Forelimb muscle (tissue), 1 donor: ENCODE data around the gene ANKS1B. TPM values are rescaled to one million over a fixed set of nuclear protein-coding genes. Genes with fewer than 3 reads are reported as not detected.
A peak's percentile ranks its signal among the peaks of the same experiment; 100 is the strongest.

Experiments used
- DNase-seq: peaks from one replicate; pipeline ENCODE4 v3.0.0-alpha.2; 2013; ENCODE audit warnings: low read depth
- polyA plus RNA-seq: library from polyadenylated mRNA; unstranded; fragments of 120-200 nt; gene quantifications from one replicate; pipeline ENCODE4 v1.2.1, GENCODE V29; 2013; ENCODE audit not compliant: insufficient read length

ANKS1B gene
- polyA plus RNA-seq, 1 donor: 2.3 TPM

DNA sequence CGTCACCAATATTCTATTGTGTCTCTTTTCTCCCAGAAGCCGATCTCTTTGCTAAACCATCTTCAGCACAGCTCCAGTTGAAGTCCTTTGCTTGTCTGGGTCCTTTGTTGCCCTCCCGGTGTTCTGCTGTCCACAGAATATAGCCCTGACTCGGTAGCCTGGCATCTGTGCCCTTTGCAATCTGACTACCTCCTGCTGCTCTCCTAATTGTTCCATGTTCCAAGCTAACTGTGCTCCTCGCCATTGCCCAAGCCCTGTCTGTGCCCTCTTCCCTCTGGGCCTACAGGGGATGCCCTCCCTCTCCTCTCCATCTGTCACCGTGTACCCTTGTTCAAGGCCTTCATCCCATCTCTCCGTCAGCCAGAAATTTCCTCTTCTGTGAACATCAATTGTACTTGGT, 1033.3 kb downstream of the ANKS1B start:
- DNase-seq: no peak

DNA sequence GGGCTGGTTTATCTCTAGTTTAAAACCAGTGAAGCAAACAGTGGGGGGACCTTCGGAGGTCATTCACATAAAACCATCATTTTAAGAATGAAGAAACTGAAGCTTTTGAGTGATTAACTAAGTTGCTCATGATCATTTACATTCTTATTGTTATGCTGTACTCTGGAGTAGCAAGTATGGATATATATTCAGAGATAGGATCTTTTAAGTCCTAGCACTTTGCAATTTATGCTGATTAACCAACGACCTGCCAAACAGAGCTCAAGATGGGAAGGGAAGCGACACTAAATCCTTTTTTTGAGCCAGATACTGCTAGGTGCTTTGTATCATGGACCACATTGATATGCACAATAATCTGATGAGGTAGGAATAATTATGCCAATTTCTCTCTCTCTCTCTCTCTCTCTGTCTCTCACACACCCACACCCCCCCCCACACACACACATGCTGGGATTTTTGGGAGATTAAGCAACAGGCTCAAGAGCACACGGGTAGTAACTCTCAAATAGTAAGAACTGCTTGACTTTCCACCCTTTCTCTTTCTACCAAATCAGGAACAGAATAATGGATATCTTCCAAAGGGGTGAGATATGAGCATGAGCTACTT, 1036.3 kb downstream of the ANKS1B start:
- DNase-seq: no peak

DNA sequence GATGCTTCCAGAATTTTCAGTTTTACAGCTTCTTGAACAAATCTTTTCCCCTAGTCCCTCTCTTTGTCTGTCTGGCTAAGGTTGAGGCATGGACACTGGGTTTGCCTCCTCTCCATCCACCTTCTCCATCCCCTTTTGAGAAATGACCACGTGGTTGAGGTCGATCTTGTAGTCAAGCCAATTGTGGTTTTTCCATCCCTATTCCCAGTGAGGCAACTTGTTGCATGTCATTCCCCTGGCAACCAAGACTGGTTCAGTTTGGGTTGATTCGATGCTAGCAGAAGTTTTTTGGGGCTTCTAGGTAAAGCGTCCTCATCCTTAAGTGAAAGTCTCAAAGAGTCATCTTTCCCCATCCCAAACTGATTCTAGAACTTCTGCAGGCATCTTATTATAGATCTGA, 1038.9 kb downstream of the ANKS1B start:
- DNase-seq: no peak

DNA sequence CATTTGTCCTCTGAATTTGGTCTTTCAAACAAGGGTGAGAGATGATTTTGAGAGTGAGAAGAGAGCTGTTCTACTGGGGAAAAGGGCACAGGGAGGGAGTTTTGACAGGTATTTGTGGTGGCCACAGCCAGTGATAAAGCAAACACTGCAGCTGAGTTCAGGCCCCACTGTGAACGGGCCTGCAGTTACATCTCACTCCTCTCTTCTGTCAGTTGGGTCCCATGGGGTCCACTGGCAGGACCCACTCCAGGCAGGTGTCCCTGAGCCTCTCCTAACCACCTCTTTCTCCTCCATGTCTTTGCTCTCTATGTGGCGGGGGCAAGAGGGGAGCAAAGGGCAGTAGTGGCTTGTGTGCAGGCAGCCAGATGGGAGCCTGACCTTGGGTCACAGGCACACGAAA, 1044.8 kb downstream of the ANKS1B start:
- DNase-seq: no peak

DNA sequence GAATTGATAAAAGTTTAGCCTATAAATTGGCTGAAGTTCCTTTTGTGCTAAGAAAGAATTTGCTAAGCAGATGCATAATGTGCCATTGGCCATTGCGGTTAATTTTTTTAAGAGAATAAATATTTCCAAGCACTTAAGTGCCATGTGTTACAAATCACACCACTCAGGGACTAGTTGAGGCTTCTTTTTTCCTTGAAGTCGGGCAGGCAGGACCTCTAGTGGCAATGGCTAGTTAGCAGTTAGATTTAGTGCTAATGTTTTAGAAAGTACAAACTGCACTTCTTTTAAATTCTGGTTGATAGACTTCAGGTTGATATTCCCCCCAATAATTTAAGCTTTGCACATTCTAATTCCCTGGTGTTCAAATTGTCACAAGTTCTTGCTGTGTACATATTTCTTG, 1045.4 kb downstream of the ANKS1B start:
- DNase-seq: peak; percentile 1

DNA sequence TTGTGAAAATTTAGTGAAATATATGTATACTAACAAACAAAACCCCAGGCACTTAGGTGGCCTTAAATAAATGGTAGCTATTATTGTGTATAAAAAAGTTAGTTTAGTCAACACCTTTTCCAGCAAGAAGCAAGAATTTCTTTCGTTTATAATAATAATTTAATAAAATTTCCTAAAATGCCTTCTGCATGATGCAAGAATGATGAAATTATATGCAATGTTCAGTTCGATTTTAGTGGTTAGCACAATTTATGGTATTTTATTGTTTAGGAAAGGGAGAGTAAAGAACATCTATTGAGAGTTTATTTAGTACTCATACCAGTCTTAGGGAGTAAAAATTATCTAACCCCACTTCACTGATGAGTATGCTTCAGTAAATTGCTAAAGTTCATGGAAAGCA, 1048.9 kb downstream of the ANKS1B start:
- DNase-seq: no peak

DNA sequence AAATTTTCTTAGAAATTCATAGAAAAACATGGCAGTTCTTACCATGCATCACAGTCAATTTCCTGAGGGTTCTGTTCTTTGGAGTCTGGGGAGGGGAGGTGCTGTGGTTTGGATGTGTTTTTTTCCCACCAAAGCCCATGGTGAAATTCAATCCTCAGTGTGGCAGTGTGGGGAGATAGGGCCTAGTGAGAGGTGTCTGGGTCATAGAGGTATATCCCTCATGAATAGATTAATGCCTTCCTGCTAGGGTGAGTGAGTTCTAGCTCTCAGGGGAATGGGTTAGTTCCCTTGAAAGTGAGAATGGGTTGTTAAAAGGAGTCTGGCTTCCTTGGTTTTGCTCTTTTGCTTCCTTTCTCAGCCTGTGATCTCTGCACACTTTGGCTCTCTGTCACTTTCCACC, 1061.9 kb downstream of the ANKS1B start:
- no peak for DNase-seq

DNA sequence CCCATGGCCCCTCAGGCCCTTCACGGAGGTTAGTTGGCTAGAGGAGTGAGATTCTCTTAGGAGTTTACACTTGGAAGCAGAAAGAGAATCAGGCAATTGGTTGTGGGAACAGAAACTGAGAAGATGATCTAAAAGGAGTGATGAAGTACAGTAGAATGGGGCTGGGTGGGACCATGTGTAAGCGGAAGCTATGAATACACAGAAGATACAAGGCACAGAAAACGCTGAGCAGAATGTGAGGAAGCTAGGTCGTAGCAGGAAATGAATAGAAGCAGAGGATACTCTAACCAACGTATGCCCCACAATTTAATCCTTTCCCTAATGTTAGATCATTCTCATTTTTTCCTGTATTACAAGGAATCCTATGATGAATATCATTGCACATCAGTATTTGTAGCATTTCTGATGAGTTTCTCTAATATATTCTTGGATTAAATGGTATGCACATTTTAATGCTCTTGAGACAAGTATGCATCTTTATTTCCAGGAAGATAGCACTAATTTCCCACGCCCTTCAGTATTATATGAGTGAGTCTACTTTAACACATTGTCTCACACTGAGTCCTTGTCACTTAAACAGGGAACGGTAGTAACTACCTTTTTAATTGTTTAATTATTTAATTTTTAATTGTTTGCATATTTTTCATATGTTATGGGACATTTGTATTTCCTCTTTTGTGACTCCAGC, 1066.4 kb downstream of the ANKS1B start:
- no peak for DNase-seq

DNA sequence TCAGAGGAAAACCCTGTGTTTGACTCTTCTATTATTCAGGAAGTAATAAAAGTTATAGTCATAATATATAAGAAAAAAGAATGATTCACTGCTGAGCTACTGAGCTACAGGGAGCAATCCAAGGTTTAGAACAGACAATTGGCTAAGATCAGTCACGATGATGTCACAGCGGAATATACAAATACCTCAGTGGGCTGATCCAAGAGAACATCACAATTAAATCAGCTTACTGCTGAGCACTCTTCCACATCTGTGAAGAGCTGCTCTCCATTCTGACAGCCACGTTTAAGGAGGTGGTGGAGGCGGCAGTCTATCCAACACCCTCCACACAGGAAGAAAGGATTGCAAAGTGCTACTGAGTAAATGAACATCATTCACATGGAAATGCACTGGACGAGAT, 1068.6 kb downstream of the ANKS1B start:
- DNase-seq: no peak

DNA sequence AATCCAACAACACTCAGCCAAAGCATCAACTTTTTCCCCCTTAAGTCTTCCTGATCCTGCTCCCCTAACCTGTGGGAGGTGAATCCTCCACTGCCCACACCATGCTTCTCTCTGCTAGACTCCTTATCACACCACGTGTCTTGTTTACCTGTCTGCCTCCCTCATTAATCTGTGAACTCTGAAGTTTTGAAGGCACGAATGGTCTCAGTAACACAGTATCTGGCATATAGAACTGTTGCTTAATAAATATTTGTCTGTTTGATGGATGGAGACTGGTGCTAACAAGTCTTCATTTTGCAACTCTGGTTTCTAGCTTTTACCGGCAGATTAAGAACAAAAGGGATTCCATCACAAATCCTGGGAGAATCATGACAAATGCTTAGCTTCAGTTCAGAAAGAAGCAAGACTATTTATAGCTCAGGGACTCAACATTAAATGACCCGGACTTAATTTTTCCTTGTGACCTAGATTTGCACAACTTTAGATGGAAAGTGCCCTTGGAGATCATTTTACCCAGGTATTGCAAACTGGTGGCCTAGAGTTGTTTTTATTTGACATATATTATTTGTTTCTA, 1072.2 kb downstream of the ANKS1B start:
- DNase-seq: no peak

DNA sequence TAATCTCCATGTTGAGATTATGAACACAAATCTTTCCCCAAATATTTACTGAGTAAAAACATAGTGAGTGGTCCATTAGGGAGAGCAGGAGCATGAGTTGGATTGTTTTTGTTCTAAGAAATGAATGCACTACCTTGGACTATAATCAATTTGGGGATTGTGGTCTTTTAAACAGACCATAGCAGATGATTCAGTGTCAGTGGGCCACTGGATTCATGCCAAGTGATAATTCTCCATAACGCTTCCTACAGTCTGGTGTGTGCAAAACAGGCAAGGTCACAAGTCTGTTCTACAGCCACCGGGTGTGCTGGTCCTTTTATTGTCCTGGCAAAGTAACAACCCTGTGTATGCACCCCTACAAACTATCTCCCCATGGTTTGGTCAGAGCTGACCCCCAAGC, 1073.3 kb downstream of the ANKS1B start:
- no peak for DNase-seq

DNA sequence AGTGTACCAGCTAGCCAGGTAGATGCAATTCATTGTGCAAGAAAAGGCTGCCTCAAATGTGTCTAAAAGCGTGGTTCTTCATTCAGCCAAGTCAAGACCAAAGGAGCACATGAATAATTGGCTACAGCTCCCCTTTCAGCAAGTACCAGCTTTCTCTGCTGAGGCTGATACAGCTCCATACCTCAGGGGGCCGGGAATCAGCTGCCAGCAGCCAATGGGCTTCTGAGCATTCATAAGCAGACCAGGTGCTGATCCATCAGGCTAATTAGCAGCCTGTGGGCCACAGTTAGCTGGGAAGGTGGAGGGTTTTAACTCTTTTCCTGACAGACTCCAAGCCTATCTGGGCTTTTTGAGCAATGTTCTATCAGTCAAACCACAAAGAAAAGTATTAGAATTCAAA, 1075.0 kb downstream of the ANKS1B start:
- no peak for DNase-seq

DNA sequence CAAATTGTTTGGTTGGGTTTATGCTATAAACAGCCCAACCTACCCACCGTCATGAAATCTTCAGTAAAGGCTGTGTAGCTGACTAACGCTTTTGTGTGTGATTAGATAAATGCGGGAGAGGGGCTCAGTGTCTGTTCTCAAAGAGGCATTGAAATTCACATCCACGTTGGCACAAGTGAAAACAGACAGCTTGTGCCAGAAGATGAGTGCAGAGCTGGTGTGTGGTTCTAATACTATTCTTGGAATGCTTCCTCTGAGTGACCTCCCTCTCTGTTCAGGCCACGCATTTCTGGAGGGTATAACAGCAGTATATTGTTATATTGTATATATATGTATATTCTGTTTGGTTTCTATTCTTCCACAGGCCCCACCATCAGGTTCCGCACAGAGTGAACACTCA, 1075.9 kb downstream of the ANKS1B start:
- no peak for DNase-seq

DNA sequence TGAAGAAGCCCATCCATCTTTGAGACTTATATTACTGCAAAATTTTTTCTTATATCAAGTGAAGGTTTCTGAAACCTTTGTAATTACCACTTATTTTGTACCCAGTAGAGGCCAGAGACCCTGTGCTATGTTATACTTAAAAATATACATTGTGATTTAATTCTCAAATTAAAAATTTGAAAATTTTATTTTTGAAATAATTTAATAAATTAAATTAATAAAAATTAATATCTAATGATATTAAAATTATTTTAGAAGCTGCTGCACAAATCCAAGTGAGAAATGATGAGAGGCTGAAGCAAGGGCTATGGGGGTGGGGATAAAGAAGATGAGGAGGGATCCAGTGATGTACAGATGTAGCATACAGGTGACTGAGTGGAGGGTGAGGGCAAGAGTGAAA, 1080.9 kb downstream of the ANKS1B start:
- no peak for DNase-seq

DNA sequence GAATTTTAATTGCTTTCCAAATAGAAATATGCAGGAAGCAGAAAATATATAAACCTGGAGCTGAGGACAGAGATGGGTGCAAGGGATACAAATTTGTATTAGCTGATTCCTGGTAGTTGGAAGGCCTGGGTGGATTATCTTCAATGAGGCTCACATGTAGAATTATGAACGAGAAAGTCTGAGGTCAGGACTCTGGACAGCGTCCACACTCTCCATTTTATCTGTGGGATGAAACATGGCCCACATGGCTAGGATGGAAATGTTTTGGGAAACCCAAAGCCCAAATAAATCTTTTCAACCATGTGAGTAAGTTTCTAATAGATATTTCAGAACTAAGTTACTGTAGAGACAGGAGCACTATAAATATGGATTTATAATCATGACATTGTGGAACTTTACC, 1083.5 kb downstream of the ANKS1B start:
- no peak for DNase-seq

DNA sequence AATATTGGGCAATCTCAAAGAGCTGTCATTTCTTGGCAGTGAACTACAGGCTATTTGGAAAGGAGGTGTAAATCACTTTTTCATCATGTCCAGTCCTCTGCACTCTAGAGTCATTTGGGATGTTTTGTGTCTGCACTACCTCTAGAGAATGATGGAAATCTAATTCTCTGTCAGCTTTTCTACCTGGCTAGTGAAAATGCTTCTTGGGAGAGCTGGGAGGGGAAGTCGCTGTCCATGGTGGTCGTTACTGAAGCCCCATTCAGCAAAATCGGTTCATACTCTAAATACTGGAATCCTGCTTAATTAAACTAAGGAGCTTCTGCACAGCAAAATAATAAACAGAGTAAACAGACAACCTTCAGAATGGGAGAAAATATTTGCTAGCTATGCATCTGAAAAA, 1087.8 kb downstream of the ANKS1B start:
- no peak for DNase-seq

DNA sequence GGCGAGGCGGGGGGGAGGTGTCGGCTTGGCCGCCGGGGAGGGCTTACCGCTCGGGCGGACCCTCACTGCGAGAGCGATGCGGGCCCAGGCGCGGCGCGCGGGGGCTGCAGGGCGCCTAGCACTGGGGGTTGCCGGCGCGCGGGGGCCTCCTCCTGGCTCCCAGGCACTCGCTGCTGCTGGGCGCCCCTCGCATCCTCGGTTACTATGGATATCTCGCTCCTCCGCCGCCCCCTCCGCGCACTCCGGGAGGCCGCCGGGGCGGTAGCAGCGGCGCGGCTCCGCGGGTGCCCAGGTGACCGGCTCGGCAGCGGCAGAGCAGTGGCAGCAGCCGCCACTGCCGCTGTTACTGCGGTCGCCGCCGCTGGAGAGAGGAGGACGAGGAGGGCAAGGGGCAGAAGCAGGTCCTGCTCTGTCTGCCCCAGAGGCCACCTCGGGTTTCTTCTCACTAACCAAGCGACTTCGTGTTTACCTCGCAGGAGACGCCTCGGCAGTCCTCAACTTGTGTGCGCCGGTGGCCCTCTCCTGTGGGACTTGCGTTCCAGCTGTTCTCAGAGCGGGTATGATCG, 1089.6 kb downstream of the ANKS1B start:
- DNase-seq: no peak

DNA sequence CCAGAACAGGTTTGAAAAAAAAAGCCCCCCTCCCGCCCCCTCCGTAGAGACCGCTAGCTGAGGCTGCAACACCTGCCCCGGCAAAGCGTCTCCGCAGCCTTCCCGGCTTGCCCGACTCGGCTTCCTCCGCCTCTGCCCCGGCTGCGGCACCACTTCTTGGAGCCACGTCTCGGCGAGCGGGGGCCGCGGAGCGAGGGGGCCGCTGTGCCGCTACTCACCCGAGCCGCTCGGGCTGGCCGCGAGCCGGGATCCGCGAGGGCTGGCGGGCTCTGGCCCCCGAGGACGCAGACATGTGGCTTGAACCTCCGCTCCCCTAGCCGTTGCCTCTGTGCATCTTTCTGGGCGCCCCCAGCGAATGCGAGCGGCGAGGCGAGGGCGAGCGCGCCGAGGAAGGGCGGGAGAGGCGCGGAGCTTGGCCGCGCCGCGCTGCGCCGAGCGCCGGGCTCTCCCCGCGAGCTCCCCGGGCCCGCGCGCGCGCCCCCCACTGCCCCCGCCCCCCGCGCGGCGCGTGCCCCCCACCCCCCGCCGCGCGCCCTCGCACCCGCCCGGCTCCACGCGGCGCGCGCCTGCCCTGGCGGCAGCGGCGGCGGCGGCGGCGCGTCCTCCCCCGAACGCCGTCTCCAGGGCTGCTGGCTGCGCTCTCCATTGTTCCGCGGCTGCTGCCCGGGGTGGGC, 1090.2 kb downstream of the ANKS1B start:
- DNase-seq: no peak

DNA sequence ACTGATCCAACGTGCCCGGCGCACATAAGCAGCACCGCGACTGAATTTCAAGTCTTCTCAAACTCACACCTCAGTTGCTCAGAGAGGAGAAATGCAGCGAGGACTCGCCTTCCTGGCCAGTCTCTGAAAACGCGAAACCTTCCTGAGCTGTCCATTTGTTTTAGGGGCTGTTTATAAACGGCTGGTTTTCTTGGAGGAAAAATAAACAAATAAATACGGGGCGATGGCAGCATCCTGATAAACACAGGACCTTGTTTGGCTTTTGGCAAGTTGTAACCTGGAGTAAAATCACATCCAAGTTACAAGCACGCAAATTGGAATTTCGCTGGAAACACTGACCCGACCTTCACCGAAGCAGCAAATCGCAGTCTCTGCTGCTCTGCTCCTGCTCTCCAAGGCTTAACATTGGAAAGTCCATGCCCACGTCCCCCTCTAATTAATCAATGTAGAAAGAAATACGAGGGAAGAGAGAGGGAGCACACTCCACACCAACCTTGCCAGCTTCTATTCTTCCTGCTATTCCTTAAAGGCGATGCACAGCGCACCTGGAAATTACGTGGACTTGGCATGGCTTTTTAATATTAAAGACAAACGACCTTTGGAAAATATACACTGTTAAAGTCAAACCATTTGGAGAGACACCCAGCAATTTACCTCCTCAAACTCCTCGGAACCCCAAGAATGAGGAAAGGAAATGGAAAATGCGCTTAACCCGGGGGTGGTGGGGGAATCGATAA, 1090.9 kb downstream of the ANKS1B start:
- DNase-seq: no peak

DNA sequence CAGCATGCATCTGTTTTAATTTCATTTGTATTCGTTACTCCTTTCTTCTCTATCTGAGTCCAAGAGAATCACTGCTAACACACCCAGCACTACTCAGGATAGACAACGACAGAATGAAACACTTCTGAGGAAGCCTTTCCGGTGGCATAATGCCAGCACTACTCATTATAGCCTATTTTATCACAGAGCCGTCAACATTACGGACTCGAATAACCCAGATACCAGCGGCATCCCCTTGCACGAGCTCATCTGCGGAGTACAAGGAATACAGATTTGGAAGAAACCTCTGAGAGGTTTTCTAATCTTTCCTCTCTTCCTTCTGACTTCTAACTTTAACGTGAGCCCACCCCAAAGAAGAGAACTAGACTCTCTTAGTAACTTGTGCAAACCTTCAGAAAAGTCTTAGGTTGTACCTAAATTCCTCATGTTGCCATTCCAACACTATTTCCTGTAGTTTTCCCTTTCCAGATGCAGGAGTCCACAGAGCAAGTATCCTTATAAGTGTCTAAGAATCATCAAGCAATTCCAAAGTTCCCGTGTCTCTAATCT, 1091.5 kb downstream of the ANKS1B start:
- DNase-seq: no peak

DNA sequence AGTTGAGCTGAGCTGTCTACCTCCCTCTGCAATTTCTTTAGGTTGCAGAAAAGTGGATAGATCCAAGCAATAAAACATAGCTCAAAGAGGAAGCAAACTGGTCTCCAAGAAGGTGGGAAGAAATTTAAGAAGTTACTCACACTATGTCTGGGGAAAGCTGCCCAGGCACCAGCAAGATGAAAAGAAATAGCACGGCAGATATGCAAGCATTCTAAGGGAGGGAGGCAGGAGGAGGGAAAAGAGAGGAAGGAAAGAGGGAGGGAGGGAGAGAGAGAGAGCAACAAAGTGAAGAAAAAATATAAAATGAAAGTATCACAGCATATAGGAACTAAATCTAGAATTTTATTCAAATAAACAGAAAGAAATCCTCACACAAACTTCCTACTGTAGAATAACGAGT, 1099.0 kb downstream of the ANKS1B start:
- no peak for DNase-seq

DNA sequence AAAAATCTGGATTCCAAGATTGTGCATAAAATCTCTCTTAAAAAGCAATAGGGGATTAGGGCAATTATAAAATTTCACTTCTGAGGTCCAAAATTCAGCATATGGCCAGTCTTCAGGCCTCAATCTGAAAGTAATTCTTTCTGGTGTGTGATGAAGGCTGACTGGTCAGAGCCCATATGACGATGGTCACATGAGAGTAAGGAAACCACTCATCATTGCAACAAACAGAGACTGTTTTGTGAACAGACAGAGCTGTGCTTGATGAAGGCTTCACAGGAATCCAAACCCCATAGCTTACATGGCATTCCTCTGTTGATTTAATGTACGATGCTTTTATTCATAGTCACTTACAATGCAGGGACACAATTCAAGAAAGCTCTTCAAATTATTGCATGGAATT, 1101.5 kb downstream of the ANKS1B start:
- DNase-seq: no peak
